ENCODE results near the gene FLII. TPM values are rescaled to one million over a fixed set of nuclear protein-coding genes. Genes with fewer than 3 reads are reported as not detected.

Gene FLII
- total RNA-seq, 1 donor from 2014 or later = 327 TPM

GRCh38 chr17:18270046-18270931 is 11.8 kb upstream of the FLII start:
- H3K4me3 ChIP-seq = no peak overlapping the region
- no peak for TF ChIP-seq CTCF (IDR thresholded peaks at IDR 0.05)
- peaks cover 24% of the 10 kb centered on the region for H3K36me3 ChIP-seq
- no peaks in the 10 kb centered on the region for H3K27me3 ChIP-seq (ENCODE audit: low read depth)
- H3K9me3 ChIP-seq = no peaks in the 10 kb centered on the region
- no peak overlapping the region for H3K27ac ChIP-seq
- no peak for ATAC-seq
- intact Hi-C loops (cut with DNase I) = no loop called here
- no peaks in the 10 kb centered on the region for H3K4me1 ChIP-seq
- no peak for DNase-seq

- Histone ChIP-seq H3K27me3 (ENCODE audit: low read depth) (no peaks in the 10 kb centered on the region), H3K4me1 (peaks cover under 1% of the 10 kb centered on the region), H3K4me3 (no peak overlapping the region), H3K27ac (no peak overlapping the region), H3K9me3 (no peaks in the 10 kb centered on the region), H3K36me3 (peaks cover 28% of the 10 kb centered on the region)
- intact Hi-C loops (cut with DNase I) = no loop called here
- no peak for DNase-seq
- TF ChIP-seq CTCF (IDR thresholded peaks at IDR 0.05) = no peak
- ATAC-seq = peak; percentile 20 to 29
Observed at GRCh38 chr17:18267927-18268711, 9.6 kb upstream of the FLII start.

GRCh38 chr17:18267366-18267765 is 8.8 kb upstream of the FLII start:
- intact Hi-C loops (cut with DNase I) = no loop called here
- peaks cover 6% of the 10 kb centered on the region for H3K4me1 ChIP-seq
- no peak for ATAC-seq
- peaks cover 28% of the 10 kb centered on the region for H3K36me3 ChIP-seq
- no peak for DNase-seq
- no peaks in the 10 kb centered on the region for H3K27me3 ChIP-seq (ENCODE audit: low read depth)
- H3K9me3 ChIP-seq = no peaks in the 10 kb centered on the region
- TF ChIP-seq CTCF (IDR thresholded peaks at IDR 0.05) = no peak
- H3K4me3 ChIP-seq = no peak overlapping the region
- H3K27ac ChIP-seq = no peak overlapping the region

- intact Hi-C loops (cut with DNase I) = no loop called here
- Histone ChIP-seq H3K27ac (no peak overlapping the region), H3K9me3 (no peaks in the 10 kb centered on the region), H3K36me3 (peaks cover 28% of the 10 kb centered on the region), H3K4me3 (no peak overlapping the region), H3K4me1 (peaks cover 31% of the 10 kb centered on the region), H3K27me3 (ENCODE audit: low read depth) (no peaks in the 10 kb centered on the region)
- no peak for TF ChIP-seq CTCF (IDR thresholded peaks at IDR 0.05)
- ATAC-seq (no peak), DNase-seq (no peak)
Observed at GRCh38 chr17:18263885-18264682, 5.5 kb upstream of the FLII start.

- peak; percentile 81 for DNase-seq
- ATAC-seq = no peak
- Histone ChIP-seq H3K36me3 (peaks cover 28% of the 10 kb centered on the region), H3K27ac (no peak overlapping the region), H3K27me3 (ENCODE audit: low read depth) (no peaks in the 10 kb centered on the region), H3K4me3 (no peak overlapping the region), H3K9me3 (no peaks in the 10 kb centered on the region), H3K4me1 (peaks cover 37% of the 10 kb centered on the region)
- intact Hi-C loops (cut with DNase I) = no loop called here
- TF ChIP-seq CTCF (IDR thresholded peaks at IDR 0.05) = no peak
Observed at GRCh38 chr17:18262641-18263040, 4.1 kb upstream of the FLII start.
